Ishikawa (cell line): ENCODE results near the gene DLGAP3.

Experiments used
- CEBPB ChIP-seq: IDR thresholded peaks from 2 replicates; pipeline ENCODE4 v1.6.1; 2012
- CREB1 ChIP-seq: IDR thresholded peaks from 2 replicates; pipeline ENCODE4 v1.6.1; 2012; ENCODE audit warnings: low read depth
- EGR1 ChIP-seq: IDR thresholded peaks from 2 replicates; pipeline ENCODE4 v1.6.1; 2012
- EP300 ChIP-seq: IDR thresholded peaks from 2 replicates; pipeline ENCODE4 v1.6.1; 2012; ENCODE audit warnings: borderline replicate concordance
- FOXM1 ChIP-seq: IDR thresholded peaks from 2 replicates; pipeline ENCODE4 v1.6.1; 2012; ENCODE audit warnings: low read depth, borderline replicate concordance
- MAX ChIP-seq: IDR thresholded peaks from 2 replicates; pipeline ENCODE4 v1.6.1; 2012
- NFIC ChIP-seq: IDR thresholded peaks from 2 replicates; pipeline ENCODE4 v1.6.1; 2012
- RAD21 ChIP-seq: IDR thresholded peaks from 2 replicates; pipeline ENCODE4 v1.6.1; 2012; ENCODE audit warnings: low read depth
- REST ChIP-seq: IDR thresholded peaks from 2 replicates; pipeline ENCODE4 v1.6.1; 2012; ENCODE audit warnings: low read depth, mild to moderate bottlenecking
- TAF1 ChIP-seq: IDR thresholded peaks from 2 replicates; pipeline ENCODE4 v1.6.1; 2012; ENCODE audit warnings: low read depth, mild to moderate bottlenecking
- TCF12 ChIP-seq: IDR thresholded peaks from 2 replicates; pipeline ENCODE4 v1.6.1; 2012; ENCODE audit warnings: low read depth
- TEAD4 ChIP-seq: IDR thresholded peaks from 2 replicates; pipeline ENCODE4 v1.6.1; 2012
- USF1 ChIP-seq: IDR thresholded peaks from 2 replicates; pipeline ENCODE4 v1.6.1; 2012
- YY1 ChIP-seq: IDR thresholded peaks from 2 replicates; pipeline ENCODE4 v1.6.1; 2012; ENCODE audit warnings: low read depth
- ZBTB7A ChIP-seq: IDR thresholded peaks from 2 replicates; pipeline ENCODE4 v1.6.1; 2012; ENCODE audit warnings: low read depth

Gene DLGAP3

GRCh38 chr1:34929497-34929852, at the start of gene DLGAP3:
Gene DLGAP3 (minus strand): TSS chr1:34929650. CDS start chr1:34905383, 24,267 bp downstream.
- TF ChIP-seq EGR1 (peak; percentile 85), TAF1 (no peak)

- TF ChIP-seq CEBPB (no peak), ZBTB7A (no peak), TEAD4 (no peak)
Observed at GRCh38 chr1:34978921-34979320, 49.5 kb upstream of the DLGAP3 start.

- TF ChIP-seq USF1 (no peak), EP300 (no peak), MAX (no peak), TAF1 (no peak), TEAD4 (no peak), REST (no peak), EGR1 (no peak), TCF12 (no peak), ZBTB7A (no peak), YY1 (no peak), RAD21 (no peak), CEBPB (no peak), CREB1 (no peak), FOXM1 (no peak), NFIC (no peak)
Observed at GRCh38 chr1:34977858-34978257, 48.4 kb upstream of the DLGAP3 start.

GRCh38 chr1:34977210-34977471, 47.7 kb upstream of the DLGAP3 start:
- no peak for TF ChIP-seq REST
- no peak for TF ChIP-seq YY1
- no peak for TF ChIP-seq NFIC
- TF ChIP-seq RAD21 = no peak
- TF ChIP-seq CEBPB = no peak
- TF ChIP-seq ZBTB7A = no peak
- no peak for TF ChIP-seq TCF12
- no peak for TF ChIP-seq MAX
- no peak for TF ChIP-seq EGR1
- TF ChIP-seq EP300 = no peak
- TF ChIP-seq CREB1 = no peak

GRCh38 chr1:34976384-34977209, 47.1 kb upstream of the DLGAP3 start:
- TF ChIP-seq NFIC (no peak), MAX (no peak), CEBPB (no peak), ZBTB7A (no peak), TCF12 (no peak)

- TF ChIP-seq EP300 = no peak
- TF ChIP-seq REST = no peak
- TF ChIP-seq FOXM1 = no peak
- TF ChIP-seq TEAD4 = no peak
- TF ChIP-seq RAD21 = no peak
- TF ChIP-seq YY1 = no peak
- no peak for TF ChIP-seq USF1
- TF ChIP-seq CEBPB = no peak
- no peak for TF ChIP-seq TCF12
- no peak for TF ChIP-seq TAF1
- TF ChIP-seq EGR1 = no peak
- TF ChIP-seq NFIC = no peak
Observed at GRCh38 chr1:34975771-34976170, 46.3 kb upstream of the DLGAP3 start.
